K562 treated with DMSO at 1 percent for 24 hours (cell line): ENCODE data around the gene LBX1. TPM values are rescaled to one million over a fixed set of nuclear protein-coding genes. Genes with fewer than 3 reads are reported as not detected.

Experiments used
- total RNA-seq: library from RNA; unstranded; fragments of 300-600 nt; gene quantifications from 2 replicates; pipeline ENCODE4 v1.2.3, GENCODE V29; 2022; ENCODE audit warnings: low read depth; ENCODE audit not compliant: insufficient read depth

LBX1 gene, protein sequence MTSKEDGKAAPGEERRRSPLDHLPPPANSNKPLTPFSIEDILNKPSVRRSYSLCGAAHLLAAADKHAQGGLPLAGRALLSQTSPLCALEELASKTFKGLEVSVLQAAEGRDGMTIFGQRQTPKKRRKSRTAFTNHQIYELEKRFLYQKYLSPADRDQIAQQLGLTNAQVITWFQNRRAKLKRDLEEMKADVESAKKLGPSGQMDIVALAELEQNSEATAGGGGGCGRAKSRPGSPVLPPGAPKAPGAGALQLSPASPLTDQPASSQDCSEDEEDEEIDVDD
- not detected in 2 replicates for total RNA-seq

DNA sequence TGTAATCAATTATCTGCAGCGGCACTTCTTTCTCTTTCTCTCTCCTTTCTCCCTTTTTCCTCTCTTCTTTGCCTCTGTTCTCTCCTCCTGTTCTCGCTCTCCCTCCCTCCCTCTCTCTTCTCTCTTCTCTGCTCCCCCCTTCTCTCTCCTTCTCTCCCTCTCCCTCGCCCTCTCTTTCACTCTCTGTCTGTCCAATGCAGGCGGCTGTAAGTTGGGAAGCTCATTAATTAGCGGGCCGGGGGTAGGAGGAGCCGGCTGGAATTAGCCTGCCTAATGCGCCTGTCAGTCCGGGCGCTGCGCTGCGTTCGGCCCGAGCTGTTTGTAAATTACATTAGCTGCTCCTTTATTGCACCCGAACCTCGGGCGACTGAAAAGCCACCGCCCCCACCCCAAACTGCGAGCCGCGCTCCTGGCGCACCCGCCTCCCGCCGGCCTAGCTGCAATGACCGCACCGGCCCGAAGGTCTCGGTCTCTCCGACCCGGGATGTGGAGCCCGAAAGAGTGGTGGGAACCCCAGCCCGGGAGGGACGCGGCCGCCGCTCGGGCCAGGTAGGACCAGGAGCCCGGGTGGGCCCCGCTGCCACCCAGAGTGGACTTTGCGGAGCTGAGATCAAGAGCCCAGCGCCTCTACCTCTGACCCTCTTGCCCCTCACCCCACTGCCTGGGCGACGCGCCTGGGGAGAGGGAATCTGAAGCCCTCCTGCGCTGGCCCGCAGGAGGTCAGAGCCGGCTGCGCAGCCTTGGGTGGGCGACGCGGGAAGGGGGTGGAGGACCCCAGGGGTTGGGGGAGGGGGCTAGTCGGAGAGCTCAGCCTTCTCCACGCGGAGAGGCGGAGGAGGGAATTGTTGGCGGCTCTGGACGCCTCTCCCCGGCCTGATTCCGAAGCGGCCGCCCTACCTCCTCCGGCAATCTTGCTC is at the start of gene LBX1:
Gene LBX1 (minus strand): TSS at position 198 of the 917 bp plus-strand sequence. CDS start 648 bp downstream, outside the sequence.

Other genes with a start within 250 kb of the LBX1 start
- gene MRPL43, start 242.0 kb downstream of the LBX1 start, total RNA-seq: 60.4 and 67.9 TPM in 2 replicates
- 5.5 and 5.6 TPM in 2 replicates for gene TWNK, start 241.9 kb downstream of the LBX1 start, total RNA-seq
- 57.4 and 59.9 TPM in 2 replicates for gene LZTS2, start 229.7 kb downstream of the LBX1 start, total RNA-seq
- 0.71 and 0.83 TPM in 2 replicates for gene PDZD7, start 198.3 kb downstream of the LBX1 start, total RNA-seq
- gene SFXN3, start 198.2 kb downstream of the LBX1 start, total RNA-seq: 1.6 and 2.2 TPM in 2 replicates
- gene KAZALD1, start 167.5 kb downstream of the LBX1 start, total RNA-seq: 26.7 and 31.9 TPM in 2 replicates
- gene TLX1, start 98.2 kb downstream of the LBX1 start, total RNA-seq: 0.63 and 2.0 TPM in 2 replicates
- gene BTRC, start 124.7 kb upstream of the LBX1 start, total RNA-seq: 7.8 and 9.3 TPM in 2 replicates